HG02759 (cell line): Measurements from ENCODE around the gene KCNC4.

Source experiments
- ATAC-seq: cut with Tn5 transposase; IDR thresholded peaks from one replicate; pipeline ENCODE4 v1.9.1; 2021; ENCODE audit warnings: mild to moderate bottlenecking, moderate library complexity; ENCODE audit not compliant: unreplicated experiment

Gene KCNC4

GRCh38 chr1:110250749-110251148 is 40.6 kb downstream of the KCNC4 start:
- ATAC-seq, result no peak

DNA sequence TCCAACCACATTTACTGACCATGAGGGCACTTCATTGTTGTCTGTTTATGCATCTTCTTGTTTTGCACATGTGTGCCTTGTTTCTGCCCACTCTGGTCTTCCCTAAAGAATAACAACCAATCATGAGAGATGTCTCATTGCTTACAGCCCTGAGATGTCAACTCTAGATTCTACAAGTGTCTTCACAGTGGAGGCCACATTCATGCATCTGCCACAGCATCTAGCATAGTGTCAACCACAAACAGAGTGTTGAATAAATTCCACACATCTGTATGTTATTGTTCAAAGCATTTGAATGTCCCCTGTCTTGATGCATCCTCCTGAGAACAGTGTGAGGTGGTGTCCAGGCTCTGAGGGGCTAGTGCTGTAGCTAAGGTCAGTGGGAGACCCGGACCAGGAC is 43.1 kb downstream of the KCNC4 start:
- ATAC-seq, result no peak

DNA sequence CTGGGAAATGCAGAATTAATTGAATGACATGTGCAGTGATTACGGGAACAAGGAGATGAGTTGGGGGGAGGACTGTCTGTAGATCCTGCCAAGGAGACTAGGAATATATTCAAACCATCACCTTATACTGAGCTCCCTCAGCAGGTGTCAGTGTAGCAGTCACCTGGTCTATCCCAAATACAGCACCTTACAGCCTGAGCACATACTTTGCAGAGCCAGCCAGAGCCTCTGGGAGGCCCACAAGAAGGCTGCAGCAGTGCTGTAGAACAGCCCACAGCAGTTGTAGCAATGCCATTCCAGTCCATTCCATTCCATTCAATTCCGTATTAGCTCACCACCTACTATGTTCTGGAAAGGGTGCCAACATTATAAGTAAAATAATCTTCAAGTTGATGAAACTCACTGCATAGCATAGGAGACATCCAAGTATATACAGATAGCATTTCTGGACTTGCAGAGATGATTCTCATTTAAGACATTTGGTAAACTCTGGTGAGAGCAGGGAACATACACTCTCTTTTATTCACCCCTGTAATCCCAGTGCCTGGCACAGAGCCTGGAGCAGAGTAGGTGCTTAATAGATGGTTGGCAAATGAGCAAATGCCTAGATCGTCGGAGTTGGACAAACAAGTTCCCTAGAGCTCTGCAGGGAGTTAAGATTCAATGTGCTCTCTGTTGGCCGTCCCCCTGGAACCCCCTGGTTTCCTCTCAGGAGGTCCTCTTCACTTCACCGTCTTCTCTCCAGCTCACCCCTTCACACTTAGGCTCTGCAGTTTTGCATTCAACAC is 44.7 kb downstream of the KCNC4 start:
- ATAC-seq, result no peak

DNA sequence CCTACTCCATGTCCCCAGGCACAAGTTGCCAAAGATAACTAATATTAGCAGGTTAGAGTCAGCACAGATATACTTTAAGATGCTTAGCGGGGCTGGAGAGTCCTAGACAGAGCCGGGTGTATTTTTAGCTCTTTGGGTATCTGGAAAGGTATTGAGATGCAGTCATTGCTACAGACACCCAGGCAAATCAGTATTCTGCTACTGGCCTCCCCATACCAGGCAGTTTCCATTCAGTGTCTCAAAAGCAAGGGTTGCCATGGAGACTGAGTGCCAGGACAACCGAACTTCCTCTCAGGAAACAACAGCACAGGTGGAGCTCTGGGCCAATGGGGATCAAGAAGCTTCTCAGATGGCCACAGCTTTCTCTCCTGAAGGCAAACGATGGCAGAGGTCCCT is 45.3 kb downstream of the KCNC4 start:
- no peak for ATAC-seq

DNA sequence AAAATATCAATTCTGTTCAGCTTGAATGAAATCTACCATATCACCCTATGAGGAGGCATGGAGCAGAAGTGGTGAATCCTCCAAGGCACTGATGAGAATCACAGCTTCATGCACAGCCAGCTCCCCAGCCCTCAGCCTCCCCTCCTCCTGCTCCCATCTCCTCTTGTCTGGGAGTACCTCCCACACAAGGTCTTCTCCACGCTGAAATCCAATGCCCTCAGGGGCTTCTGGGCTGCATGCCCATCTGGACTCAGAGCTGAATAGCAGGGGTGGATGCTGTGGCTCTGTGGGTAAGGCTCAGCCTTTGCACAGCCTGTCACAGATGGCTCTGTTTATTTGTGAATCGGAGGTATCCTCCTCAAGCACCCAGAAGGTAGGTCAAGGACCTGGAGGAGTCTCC is 48.6 kb downstream of the KCNC4 start:
- ATAC-seq, result no peak

GRCh38 chr1:110259770-110260169 is 49.7 kb downstream of the KCNC4 start:
- ATAC-seq, result no peak
